ENCODE measurements around the gene CADPS2. TPM values are rescaled to one million over a fixed set of nuclear protein-coding genes. Genes with fewer than 3 reads are reported as not detected.

The CADPS2 gene
- total and polyA plus RNA-seq, 2 of the 8 experiments (the other 6 are each of a cell fraction or from before 2014, with no cell fraction given), result 8.9 to 22.3 TPM

- H2AFZ ChIP-seq (ENCODE audit: low read length), result no peak overlapping the region
- TF ChIP-seq KDM1A (IDR thresholded peaks at IDR 0.05; ENCODE audit: borderline replicate concordance, low read length) (no peak), BRCA1 (IDR thresholded peaks at IDR 0.05; ENCODE audit: low read depth, low read length) (no peak), BACH1 (IDR thresholded peaks at IDR 0.05; ENCODE audit: low read length) (peak; percentile 83), TEAD4 (IDR thresholded peaks at IDR 0.05; ENCODE audit: low read depth, low read length) (no peak), MAFK (IDR thresholded peaks at IDR 0.05; ENCODE audit: low read depth, low read length) (peak; percentile 64; the same call in 1 of the 2 replicates), CHD1 (IDR thresholded peaks at IDR 0.05; ENCODE audit: low read depth, low read length) (no peak), CREB1 (IDR thresholded peaks at IDR 0.05) (no peak), HDAC6 (IDR thresholded peaks at IDR 0.05; ENCODE audit: low read depth, low read length) (no peak)
- no peak overlapping the region for H2BK15ac ChIP-seq (ENCODE audit: low read length)
- peak overlapping the region in 1 of 4 experiments; percentile 11; a peak in 1 of 8 replicates for H3K4me3 ChIP-seq (ENCODE audit: extremely low read depth in 1 of 4, insufficient read depth in 2 of 4, low read depth in 3 of 4, low read length in 4 of 4)
- H3K79me1 ChIP-seq (ENCODE audit: low read depth, low read length), result no peaks in the 10 kb centered on the region
- DNase-seq (ENCODE audit: low read depth in 1 of 2, low spot score in 2 of 2), result no peak
- H3K9me3 ChIP-seq (ENCODE audit: insufficient read depth in 2 of 2, low read depth in 1 of 2, low read length in 1 of 2), result no peaks in the 10 kb centered on the region
- H4K8ac ChIP-seq (ENCODE audit: extremely low read depth, insufficient read depth, low read length), result no peak overlapping the region
- no peaks in the 10 kb centered on the region for H3K36me3 ChIP-seq (ENCODE audit: control insufficient read depth in 2 of 4, insufficient read depth in 4 of 4, low read length in 3 of 4)
- no peak overlapping the region for H4K91ac ChIP-seq (replicated peaks; ENCODE audit: insufficient read length, low read length)
- H2BK5ac ChIP-seq (ENCODE audit: low read depth, low read length), result no peak overlapping the region
- no peak overlapping the region; a peak in 1 of 4 replicates for H3K4me2 ChIP-seq (ENCODE audit: insufficient read depth in 1 of 2, low read depth in 2 of 2, low read length in 2 of 2)
- H3K23me2 ChIP-seq (ENCODE audit: low read depth, low read length), result no peaks in the 10 kb centered on the region; the same call in 1 of the 2 replicates
- H2AK5ac ChIP-seq (ENCODE audit: low read depth, low read length), result no peak overlapping the region
- no peak for FAIRE-seq
- peak overlapping the region; percentile 96 for H4K5ac ChIP-seq (ENCODE audit: insufficient read length, low read depth, low read length)
- no peaks in the 10 kb centered on the region for H4K20me1 ChIP-seq (replicated peaks in 1 of 2; ENCODE audit: control insufficient read depth in 1 of 2, insufficient read depth in 2 of 2, low read length in 2 of 2)
- no peak overlapping the region for H3K56ac ChIP-seq (replicated peaks; ENCODE audit: insufficient read length, low read depth, low read length)
- H3K23ac ChIP-seq (ENCODE audit: insufficient read length), result no peak overlapping the region
- H3K18ac ChIP-seq (ENCODE audit: extremely low read depth, low read length), result no peak overlapping the region; the same call in 1 of the 2 replicates
- no peak overlapping the region for H2BK12ac ChIP-seq (ENCODE audit: low read depth, low read length)
- no peak overlapping the region for H3K27ac ChIP-seq (ENCODE audit: low read depth, low read length)
- no peak overlapping the region for H3K4ac ChIP-seq (replicated peaks; ENCODE audit: insufficient read length, low read depth, low read length)
- ChIA-PET CTCF (ENCODE audit: partially characterized antibody) (interaction anchor here (0.6 kb wide), 1 partner anchor 424 kb away, joined by 4 read pairs; no protein-coding TSS in a partner anchor), POLR2A (ENCODE audit: partially characterized antibody) (no interaction called here)
- no peak overlapping the region for H3K9ac ChIP-seq (replicated peaks in 1 of 4; ENCODE audit: extremely low read depth in 1 of 4, low read depth in 3 of 4, low read length in 3 of 4)
- H2BK20ac ChIP-seq (ENCODE audit: low read length), result no peak overlapping the region
- no peaks in the 10 kb centered on the region for H3K27me3 ChIP-seq (replicated peaks in 1 of 4; ENCODE audit: control insufficient read depth in 3 of 4, extremely low read depth in 1 of 4, insufficient read depth in 3 of 4, low read length in 3 of 4)
- no peaks in the 10 kb centered on the region for H3K79me2 ChIP-seq (ENCODE audit: control insufficient read depth in 1 of 2, insufficient read depth in 2 of 2, low read length in 2 of 2)
- H3K4me1 ChIP-seq (replicated peaks in 1 of 4; ENCODE audit: control insufficient read depth in 3 of 4, insufficient read depth in 4 of 4, low read length in 3 of 4), result peaks cover 2 to 26% (median 13%) of the 10 kb centered on the region in 4 experiments; a peak in 5 of 7 replicates
- 61% methylated on average over 4 of the region's 4 CpGs; no CpG with 5 or more reads in 1 of the 2 experiments for WGBS, 2 experiments (ENCODE audit: extremely low coverage in 1 of 2, insufficient coverage in 1 of 2, insufficient read length in 1 of 2, insufficient replicate concordance in 2 of 2, low coverage in 1 of 2, low lambda C conversion rate in 2 of 2, missing lambda C conversion rate in 1 of 2)
- no peak overlapping the region for H3K14ac ChIP-seq (ENCODE audit: insufficient read length)
- H2BK120ac ChIP-seq (replicated peaks; ENCODE audit: low read depth, low read length), result no peak overlapping the region
These were observed 367.8 kb downstream of the CADPS2 start for GRCh38 chr7:122518488-122518887.

Measured in H1 (cell line).